NOMO-1 treated with dmso at 0.1 percent for 144 hours (cell line): Measurements from ENCODE around the gene HSD17B13.

ENCODE experiments used
- DNase-seq: peaks from one replicate; lab custom pipeline; 2025; ENCODE audit not compliant: unreplicated experiment; lab: John Stamatoyannopoulos, UW

Gene HSD17B13

GRCh38 chr4:87270144-87270543 is 52.5 kb downstream of the HSD17B13 start:
- DNase-seq = no peak

- DNase-seq = no peak
Measured at GRCh38 chr4:87268411-87268810, 54.3 kb downstream of the HSD17B13 start.

- DNase-seq = no peak
Measured at GRCh38 chr4:87266986-87267385, 55.7 kb downstream of the HSD17B13 start.

- no peak for DNase-seq
Measured at GRCh38 chr4:87262886-87263285, 59.8 kb downstream of the HSD17B13 start.

GRCh38 chr4:87260477-87260876 is 62.2 kb downstream of the HSD17B13 start:
- DNase-seq = no peak

- no peak for DNase-seq
Measured at GRCh38 chr4:87258677-87259076, 64.0 kb downstream of the HSD17B13 start.

- no peak for DNase-seq
Measured at GRCh38 chr4:87257523-87257922, 65.2 kb downstream of the HSD17B13 start.

GRCh38 chr4:87255755-87256154 is 66.9 kb downstream of the HSD17B13 start:
- no peak for DNase-seq
